Stimulated activated CD8-positive, alpha-beta memory T cell treated with anti-CD3 and anti-CD28 coated beads, Interleukin-15, amount 100 ng/mL, for 24 hours (primary cell): Measurements from ENCODE around the gene PEX1.
"Not testable (repeated sequence)": the region's sequence is repeated elsewhere in the genome, so short reads cannot be mapped to it uniquely, and the experiment has no call there.

Experiments
- DNase-seq: peaks from one replicate; pipeline ENCODE4 v3.0.0-alpha.2; 2020; ENCODE audit warnings: low read depth

The PEX1 gene

DNA sequence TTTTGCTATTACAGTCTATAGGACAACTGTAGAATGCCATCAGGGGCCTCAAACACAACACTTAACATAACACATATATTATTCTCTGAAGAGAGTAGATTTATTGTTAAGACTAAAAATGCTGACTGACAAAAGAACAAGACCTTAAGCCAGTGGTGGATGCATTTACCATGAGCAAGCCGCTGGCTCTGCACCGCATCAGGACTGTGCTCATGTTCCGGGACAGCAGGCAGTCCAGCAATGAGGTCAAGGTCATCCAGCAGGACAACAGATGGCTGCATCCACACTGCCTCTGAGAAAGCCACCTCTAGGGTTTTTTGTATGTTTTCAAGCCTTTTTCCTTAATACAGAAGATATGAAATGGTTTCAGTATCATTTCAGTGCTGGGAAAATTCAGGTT, 23.8 kb downstream of the PEX1 start:
- no peak for DNase-seq

DNA sequence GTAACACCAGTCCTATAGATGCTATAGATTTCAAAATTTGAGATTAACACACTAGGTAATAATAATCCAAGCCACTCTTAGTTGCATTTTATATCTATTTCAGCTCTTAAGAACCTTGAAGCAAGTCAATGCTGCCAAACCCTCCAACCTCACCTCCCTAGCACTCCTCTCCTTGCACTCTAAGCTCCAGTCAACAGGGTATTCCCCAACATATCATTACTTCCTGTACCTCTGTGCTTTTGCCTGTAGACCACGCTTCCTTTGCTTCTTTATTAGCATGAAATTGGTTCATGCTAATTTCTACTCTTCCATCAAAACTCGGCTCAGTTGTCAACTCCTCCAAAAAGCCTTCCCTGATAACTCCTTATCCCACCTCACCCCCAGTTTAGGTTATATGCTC, 24.6 kb downstream of the PEX1 start:
- DNase-seq = no peak

DNA sequence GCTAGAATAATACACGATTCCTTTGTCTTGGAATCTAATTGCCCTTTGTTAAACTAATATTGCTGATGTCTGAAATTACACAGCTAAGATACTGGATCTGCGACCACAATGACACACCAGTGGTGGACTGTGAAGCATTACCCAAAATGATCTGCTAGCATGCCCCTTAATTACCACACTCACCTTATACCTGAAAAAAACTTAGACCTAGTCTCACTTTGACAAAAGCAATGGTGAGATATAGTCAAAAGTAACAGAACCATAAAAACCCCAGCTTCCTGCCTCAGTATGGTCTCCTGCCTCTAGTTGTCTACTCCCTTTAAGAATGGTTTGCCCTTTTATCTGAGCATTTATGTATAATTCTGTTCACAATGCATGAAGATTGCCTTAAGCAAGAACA, 29.8 kb downstream of the PEX1 start:
- DNase-seq = no peak

DNA sequence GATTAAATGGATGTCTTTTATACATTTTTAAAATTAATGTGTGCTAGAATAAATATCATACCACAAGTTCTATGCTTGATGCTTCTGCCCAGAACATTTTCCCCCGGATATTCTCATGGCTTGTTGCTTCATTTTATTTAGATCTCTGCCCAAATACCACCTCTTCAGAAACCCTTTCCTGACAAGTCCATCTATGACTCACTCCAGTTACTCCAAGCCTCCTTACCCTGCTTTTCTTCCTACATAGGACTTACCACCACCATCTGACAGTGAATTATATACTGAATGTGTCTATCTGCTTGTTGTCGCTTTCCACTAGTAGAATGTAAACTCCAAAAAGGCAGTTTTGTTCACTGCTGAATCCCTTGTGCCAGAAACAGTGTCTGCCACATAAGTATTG, 31.4 kb downstream of the PEX1 start:
- no peak for DNase-seq

DNA sequence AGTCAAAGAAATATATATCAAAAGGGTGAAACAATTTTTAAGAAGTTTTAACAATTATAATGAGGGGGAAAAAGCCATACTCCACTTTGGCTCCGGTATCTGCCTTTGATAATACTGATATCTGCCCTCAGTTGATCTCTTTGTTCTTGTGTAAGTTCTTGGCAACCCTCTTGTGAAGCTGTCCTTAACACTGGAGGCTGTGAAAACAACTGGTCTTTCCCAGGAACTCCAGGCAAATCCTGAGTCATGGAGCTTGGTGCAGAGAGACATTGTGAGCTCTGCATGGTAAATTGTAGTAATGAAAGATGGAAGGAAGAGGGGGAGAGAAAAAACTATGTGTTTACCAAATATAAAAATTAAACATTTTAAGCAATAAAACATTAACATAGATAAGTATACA, 38.7 kb downstream of the PEX1 start:
- no peak for DNase-seq

DNA sequence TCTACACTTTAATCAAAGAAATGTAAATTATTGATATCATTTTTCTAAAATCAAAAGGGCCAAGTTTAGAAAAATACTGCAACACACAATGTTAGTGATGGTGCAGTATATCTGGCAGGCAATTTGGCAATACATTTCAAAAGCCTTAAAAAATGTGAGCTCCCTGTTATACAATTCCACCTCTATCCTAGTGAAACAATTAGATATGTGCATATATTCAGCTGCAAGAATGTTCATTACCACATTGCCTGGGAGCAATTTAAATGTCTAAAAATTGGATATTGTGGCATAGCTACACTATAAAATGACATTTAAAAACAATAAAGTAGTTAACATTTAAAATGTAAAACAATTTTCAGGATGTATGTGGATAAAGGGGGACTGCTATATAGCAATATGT, 40.5 kb downstream of the PEX1 start:
- DNase-seq = no peak

DNA sequence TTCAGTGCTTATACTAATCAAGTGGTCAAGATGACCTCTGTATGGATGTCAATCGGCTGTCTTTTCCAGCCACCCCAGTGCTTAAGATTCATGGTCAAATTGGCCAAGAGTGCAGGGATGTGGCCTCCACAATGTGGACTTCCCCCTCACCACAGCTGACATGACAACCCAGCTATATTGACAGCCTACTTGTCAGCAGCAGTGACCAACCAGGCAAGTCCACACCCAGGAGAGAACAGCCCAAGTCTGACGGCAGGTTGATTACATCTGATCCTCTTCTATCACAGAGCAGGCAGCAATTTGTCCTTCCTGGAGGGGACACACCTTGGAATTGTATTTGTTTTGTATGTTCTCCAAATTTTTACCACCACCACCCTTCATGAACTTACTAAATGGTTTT, 42.3 kb downstream of the PEX1 start:
- DNase-seq = no peak

- DNase-seq = no peak
These were observed 42.9 kb downstream of the PEX1 start for GRCh38 chr7:92485267-92485892.

DNA sequence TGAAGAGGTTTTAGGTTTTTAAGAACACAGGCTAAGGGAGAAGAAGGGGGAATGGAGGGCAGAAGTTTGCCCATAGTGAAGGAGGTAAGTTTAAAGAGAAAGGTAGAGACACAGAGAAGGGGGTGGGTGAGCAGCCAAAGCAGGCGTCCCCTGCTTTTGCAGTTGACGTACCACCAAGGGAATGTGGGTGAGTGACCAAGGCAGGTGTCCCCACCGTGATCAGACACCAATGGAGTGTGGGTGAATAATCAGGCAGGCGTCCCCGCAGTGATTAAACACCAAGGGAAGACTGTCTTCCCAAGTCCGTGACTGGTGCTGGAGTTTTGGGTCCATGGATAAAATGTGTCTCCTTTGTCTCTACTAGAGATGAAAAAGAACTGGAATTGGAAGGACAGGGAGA, 44.1 kb downstream of the PEX1 start:
- DNase-seq = not testable (repeated sequence)

GRCh38 chr7:92483624-92484023, 44.7 kb downstream of the PEX1 start:
- DNase-seq = not testable (repeated sequence)

- not testable (repeated sequence) for DNase-seq
These were observed 49.2 kb downstream of the PEX1 start for GRCh38 chr7:92479146-92479545.

GRCh38 chr7:92478711-92479110, 49.6 kb downstream of the PEX1 start:
- no peak for DNase-seq

DNA sequence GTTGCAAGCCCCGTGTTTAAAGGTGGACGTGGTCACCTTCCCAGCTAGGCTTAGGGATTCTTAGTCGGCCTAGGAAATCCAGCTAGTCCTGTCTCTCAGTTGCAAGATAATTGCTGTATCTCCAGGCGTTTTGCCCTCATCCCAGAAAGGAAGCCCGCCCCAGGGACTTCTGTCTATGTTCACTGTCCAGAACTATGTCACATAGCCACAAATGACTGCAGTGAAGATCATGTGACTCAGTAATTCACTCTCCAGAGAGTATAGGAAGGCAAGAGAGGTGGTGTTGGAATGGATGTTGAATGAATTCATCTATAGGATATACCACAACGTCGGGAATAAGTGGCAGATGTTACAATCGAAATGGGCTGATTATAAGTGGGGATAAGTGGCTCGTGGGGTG, 50.2 kb downstream of the PEX1 start:
- DNase-seq = no peak

- not testable (repeated sequence) for DNase-seq
These were observed 50.6 kb downstream of the PEX1 start, which contains the start of gene ERVW-1 for GRCh38 chr7:92477681-92478080. TSS of gene ERVW-1 (minus strand) at chr7:92477946. CDS start at chr7:92470381, 7,565 bp downstream.

DNA sequence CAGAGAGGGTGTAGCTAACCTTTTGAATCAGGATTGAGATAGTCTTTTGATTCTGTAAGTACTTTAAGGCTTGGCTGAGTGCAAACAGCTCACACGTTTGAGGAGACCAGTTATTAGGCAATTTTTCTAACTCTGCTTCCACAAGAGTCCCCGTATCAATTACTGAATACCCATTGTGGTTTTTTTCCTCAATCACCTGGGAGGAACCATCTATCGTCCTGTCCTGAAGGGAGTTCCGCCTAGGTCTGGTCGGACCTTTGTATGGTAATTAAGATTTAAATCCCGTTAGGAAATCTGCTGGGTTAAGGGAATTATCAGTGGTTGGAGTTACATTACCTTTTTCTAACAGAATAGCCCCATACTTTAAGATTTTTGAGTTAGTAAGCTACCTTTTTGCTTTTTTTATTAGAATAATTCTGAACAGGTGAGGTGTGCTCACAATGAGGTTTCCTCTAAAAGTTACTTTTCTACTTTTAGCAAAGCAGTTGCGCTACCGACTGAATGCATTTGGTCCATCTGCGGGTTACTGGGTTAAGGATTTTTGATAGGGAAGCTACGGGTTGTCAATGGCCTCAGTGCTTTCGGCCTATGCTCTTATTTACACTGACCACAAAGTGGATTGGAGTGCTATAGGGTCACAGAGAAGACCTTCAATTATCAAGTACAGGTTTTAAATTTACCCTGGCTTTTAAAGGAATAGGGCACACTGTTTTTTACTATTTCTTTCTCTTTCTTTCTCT, 52.3 kb downstream of the PEX1 start:
- DNase-seq = not testable (repeated sequence)

GRCh38 chr7:92475261-92475770, 53.0 kb downstream of the PEX1 start:
- not testable (repeated sequence) for DNase-seq

DNA sequence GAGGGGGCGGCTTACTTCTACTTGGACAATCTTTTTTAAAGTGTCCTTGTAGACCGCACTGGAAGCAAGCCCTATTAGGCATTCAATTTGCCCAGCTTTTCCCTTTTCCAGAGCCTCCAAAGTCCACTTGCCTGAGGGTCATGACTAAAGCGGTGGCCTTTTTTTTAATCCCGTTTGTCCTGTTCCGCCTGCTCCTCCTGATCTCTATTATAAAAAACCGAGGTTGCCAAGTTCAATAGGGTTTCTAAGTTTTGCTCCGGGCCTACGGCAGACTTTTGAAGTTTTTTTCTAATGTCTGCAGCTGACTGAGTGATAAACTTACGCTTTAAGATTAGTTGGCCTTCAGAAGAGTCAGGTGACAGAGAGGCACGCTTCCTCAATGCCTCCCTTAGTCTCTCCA, 54.3 kb downstream of the PEX1 start:
- DNase-seq = not testable (repeated sequence)

DNA sequence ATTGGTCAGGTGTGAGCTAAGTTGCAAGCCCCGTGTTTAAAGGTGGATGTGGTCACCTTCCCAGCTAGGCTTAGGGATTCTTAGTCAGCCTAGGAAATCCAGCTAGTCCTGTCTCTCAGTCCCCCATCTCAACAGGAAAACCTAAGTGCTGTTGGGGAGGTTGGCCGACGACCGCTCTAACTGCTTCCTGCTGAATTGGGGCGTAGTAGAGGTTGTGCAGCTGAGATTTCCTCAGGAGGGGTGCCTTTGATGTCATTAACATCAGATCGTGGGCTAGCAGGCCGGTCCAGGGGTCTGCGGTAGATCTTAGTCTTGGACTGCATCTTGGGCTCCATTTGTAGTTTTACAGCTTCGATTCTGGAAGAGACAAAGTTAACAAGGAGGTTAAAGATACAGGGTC, 59.7 kb downstream of the PEX1 start:
- not testable (repeated sequence) for DNase-seq

GRCh38 chr7:92466682-92467081, 61.6 kb downstream of the PEX1 start:
- DNase-seq = no peak

DNA sequence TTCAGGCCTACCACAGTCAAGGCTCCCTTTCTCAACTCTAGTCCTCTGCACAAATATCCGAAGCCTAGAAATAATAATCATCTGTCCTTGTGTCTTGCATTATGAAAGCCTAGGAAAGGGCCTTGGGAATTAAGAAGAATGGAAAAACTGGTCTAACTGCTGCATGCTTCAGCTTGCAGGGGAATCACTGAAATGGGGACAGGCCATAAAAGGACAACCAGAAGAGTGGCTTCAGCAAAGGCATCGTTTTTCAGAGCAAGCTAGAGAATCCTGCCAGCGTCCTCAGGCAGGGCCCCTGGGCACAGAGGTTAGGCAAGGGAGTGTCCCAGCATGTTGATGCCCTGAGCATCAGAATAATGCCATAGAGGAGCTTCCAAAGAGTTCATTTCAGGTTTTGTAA, 63.8 kb downstream of the PEX1 start:
- DNase-seq = no peak

DNA sequence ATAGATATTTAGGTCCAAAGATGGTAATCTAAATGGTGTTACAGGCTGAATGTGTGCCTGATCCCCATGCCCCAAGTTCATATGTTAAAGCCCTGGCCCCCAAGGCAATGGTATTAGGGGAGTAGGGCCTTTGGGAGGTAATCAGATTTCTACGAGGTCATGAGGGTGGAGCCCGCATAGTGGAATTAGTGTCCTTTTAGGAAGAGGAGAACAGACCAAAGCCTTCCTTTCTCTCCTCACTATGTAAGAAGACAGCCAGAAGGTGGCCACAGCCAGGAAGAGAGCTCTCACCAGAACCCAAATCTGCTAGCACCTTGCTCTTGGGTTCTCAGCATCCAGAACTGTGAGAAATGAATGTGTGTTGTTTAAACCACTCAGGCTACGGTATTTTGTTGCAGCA, 65.8 kb downstream of the PEX1 start:
- no peak for DNase-seq

DNA sequence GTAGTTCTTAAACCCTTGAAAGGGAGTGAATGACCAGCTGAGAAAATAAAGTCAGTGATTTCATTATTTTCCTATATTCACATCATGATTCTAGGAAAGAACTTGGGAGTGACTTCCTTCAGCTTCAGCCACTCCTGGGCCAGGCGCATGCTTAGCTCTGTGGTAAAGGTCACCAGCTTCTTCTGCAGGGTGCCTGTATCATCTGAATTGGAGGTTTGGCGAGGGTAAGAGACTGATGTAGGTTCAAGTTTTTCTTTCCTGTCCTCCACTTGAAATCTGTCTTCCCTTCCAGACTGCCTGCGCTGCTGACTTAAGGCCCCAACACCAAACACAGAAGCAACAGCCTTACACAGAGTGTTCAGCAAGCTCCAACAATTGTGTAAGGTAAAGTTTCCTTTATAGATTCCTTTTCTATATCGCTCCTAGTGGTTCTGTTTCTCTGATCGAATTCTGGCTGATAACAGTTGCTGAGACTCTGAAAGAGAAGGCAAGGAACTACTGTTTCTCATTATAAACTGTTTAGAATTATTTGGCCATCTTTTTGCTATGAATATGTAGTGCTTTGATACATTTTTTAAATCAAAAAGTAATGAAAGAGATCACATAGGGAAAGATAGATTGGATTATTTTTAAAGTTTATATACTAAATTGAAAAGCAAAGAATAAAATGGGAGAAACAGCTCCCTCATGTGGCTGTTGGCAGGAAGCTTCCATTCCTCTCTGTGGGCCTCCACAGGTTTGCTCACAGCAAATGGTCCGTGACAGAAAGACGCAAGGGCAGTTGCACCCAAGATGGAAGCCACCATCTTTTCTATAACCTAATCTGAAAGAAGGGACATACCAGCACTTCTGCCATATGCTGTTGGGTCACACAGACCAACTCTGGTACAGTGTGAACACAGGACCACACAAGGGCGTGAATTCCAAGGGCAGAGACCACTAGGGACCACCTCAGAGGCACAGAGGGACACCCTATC, 67.0 kb downstream of the PEX1 start:
- no peak for DNase-seq
